PFSK-1 (cell line): ENCODE results near the gene ANKRD18A. TPM values are rescaled to one million over a fixed set of nuclear protein-coding genes. Genes with fewer than 3 reads are reported as not detected.

Source experiments
- FOXP2 ChIP-seq: optimal IDR thresholded peaks from 2 replicates; pipeline ENCODE3; 2011; ENCODE audit warnings: borderline replicate concordance, control low read depth, inconsistent platforms; ENCODE audit not compliant: insufficient read depth; ENCODE audit errors: extremely low read length, extremely low read depth
- POLR2AphosphoS5 ChIP-seq: IDR thresholded peaks from 2 replicates; pipeline ENCODE4 v1.6.1; 2012; ENCODE audit warnings: low read depth, mild to moderate bottlenecking, control low read depth, low read length, moderate library complexity
- SIN3A ChIP-seq: IDR thresholded peaks from 2 replicates; pipeline ENCODE4 v1.6.1; 2012; ENCODE audit warnings: mild to moderate bottlenecking, low read length, moderate library complexity, borderline replicate concordance; ENCODE audit not compliant: insufficient read depth
- TAF1 ChIP-seq: IDR thresholded peaks from 2 replicates; pipeline ENCODE4 v1.6.1; 2012; ENCODE audit warnings: low read length, control low read depth, borderline replicate concordance; ENCODE audit not compliant: insufficient read depth
- polyA plus RNA-seq: library from polyadenylated mRNA; unstranded; fragments of >200 nt; gene quantifications from one replicate; pipeline ENCODE4 v1.2.1, GENCODE V29; 2012; ENCODE audit warnings: low read depth, missing spikeins; ENCODE audit not compliant: insufficient read length
- TF ChIP-seq, protein P1 (sequence below), 2 experiments: IDR thresholded peaks; 2 replicates each; pipeline versions ENCODE4 v1.6.1 to v1.8.0; 2011 to 2012; ENCODE audit warnings: low read depth in 2 of 2, low read length in 2 of 2, control low read depth in 1 of 2, inconsistent platforms in 1 of 2, mild to moderate bottlenecking in 1 of 2, moderate library complexity in 1 of 2; ENCODE audit not compliant: insufficient read depth in 1 of 2

Gene ANKRD18A
- polyA plus RNA-seq, result not detected

DNA sequence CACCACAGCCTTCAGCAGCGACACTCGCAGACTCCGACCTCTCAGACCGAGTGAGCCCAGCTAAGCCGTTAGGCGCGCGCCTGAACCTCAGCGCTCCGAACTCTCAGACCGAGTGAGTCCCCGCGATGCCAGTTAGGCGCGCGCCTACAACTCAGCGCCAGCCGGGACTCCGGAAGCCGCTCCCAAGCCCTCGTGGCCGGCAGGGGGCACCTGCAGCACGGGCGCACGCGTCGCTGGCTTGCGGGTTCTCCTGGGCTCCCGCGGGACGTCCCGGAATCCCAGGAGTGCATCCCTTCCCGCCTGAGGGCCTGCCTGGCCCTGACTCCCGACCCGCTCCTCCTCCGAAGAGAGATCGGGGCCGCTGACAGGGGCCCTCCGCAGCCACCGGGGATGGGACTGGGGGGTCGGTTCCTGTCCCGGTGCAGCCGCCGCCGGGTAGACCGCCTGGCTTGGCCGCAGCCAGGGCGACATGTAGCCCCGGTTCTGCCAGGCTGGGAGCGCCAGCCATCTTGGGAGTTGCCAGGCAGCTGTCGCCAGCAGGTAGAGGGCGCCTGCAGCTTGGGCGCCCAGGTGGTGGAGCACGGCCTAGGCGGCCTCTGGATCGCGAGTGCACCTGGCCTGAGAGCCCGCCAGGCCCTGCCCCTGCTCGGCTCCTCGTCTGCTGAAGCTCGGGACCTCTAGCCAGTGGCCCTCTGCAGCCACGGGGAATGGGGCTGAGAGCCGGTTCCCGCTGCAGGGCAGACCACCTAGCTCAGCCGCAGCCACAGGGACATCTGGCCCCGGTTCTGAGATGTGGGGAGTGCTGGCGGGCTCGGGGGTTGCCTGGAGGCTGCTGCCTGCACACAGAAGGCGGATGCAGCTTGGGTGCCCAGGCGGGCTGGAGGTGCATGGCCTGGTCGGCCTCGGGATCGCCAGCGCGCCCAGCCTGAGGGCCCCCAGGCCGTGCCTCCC, at the start of gene ANKRD18A:
ANKRD18A (minus strand) TSS at position 114 of the 951 bp plus-strand sequence. CDS start 311 bp downstream, outside the sequence.
- no peak for TF ChIP-seq POLR2AphosphoS5

DNA sequence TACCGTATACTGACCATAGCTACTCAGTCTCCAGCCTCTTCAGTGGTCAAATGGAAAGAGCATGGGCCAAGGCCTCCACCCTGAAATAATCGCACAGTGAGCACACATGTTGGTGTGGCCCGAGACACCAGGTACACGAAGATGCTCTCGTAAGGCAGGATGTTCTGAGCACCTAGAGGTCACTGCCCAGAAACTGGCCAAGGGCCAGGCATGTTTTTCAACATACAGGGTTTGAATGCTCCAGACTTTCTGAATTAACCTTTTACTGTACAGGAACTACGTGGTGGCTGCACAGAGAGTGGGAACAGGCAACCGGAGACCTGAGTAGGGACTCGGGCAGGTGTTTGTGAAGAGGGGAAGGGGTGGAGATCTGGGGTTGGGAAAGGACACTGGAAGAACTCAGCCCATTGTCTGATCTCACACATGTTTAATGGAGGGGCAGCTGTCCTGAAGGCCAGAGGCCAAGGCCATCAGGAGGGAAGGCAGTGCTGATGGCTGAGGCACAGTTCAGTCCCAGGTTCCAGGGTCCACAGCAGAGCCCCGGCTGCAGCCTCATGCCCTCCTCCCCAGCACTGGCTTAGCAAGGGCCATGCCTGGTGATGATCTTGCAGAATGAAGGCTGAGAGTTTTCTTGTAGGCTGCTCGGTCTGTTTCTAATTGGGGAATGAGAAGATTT, 48.5 kb upstream of the ANKRD18A start:
- TF ChIP-seq FOXP2, result no peak
- TF ChIP-seq POLR2AphosphoS5, result no peak
- no peak for TF ChIP-seq SIN3A

DNA sequence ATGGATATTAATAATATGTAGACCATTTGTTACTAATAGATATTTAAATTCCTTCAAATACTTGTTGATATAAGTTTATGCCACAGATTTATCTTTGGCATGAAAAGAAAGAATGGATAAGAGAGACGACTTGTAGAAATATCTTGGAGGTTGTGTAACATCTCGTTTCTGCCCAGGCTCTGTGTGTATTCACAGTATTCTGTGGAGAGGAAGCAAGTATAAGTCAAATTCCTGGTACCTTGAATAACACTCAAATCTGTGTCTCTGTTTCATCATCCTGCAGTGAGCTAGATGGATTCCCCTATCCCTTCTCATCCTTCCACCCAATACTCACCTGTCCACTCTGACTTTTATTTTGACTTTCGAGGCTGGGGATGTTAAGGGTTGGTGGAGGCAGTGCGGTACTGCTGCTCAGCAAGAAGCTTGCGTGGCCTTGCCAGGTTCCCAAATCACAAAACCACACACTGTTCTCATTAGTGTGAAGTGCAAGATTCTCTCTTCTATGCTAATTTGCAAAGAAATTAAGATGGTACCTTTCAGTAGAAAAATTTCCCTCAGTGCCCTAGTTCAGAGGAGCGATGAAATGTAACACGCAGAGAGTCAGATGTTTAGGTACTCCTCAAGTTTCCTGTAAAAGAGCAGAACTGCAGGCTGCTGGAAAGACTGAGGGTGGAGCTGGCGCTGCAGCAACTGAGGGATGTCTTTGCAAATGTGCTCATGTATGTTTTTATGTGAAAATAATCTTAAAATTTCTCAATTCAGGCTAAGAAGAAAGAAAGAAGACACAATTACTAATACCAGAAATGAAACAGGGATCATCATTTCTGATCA, 42.6 kb upstream of the ANKRD18A start:
- TF ChIP-seq FOXP2 (no peak), TAF1 (no peak), POLR2AphosphoS5 (no peak), SIN3A (no peak)
- TF ChIP-seq, protein P1, sequence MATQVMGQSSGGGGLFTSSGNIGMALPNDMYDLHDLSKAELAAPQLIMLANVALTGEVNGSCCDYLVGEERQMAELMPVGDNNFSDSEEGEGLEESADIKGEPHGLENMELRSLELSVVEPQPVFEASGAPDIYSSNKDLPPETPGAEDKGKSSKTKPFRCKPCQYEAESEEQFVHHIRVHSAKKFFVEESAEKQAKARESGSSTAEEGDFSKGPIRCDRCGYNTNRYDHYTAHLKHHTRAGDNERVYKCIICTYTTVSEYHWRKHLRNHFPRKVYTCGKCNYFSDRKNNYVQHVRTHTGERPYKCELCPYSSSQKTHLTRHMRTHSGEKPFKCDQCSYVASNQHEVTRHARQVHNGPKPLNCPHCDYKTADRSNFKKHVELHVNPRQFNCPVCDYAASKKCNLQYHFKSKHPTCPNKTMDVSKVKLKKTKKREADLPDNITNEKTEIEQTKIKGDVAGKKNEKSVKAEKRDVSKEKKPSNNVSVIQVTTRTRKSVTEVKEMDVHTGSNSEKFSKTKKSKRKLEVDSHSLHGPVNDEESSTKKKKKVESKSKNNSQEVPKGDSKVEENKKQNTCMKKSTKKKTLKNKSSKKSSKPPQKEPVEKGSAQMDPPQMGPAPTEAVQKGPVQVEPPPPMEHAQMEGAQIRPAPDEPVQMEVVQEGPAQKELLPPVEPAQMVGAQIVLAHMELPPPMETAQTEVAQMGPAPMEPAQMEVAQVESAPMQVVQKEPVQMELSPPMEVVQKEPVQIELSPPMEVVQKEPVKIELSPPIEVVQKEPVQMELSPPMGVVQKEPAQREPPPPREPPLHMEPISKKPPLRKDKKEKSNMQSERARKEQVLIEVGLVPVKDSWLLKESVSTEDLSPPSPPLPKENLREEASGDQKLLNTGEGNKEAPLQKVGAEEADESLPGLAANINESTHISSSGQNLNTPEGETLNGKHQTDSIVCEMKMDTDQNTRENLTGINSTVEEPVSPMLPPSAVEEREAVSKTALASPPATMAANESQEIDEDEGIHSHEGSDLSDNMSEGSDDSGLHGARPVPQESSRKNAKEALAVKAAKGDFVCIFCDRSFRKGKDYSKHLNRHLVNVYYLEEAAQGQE (IDR thresholded peaks at IDR 0.05; ENCODE audit: insufficient read depth in 1 of 2, low read depth in 2 of 2, low read length in 2 of 2), result no peak

DNA sequence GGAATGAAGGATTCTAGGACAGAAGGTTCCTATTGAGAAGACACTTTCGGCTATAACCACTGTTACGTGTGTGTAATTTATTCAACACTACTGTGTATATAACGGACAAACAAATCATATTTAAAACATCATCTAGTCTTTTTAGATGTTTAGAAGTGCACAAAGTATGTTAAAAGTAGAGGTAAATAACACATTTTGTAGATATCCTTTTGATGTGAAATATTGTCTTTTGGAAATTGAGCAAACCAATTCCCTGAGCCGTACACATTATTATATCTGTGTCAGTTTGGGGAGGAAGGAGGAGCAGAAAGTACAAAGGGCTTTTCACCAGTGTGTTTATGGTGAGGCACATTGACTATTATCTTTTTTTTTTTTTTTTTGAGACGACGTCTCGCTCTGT, 39.1 kb upstream of the ANKRD18A start:
- TF ChIP-seq FOXP2 (no peak), POLR2AphosphoS5 (no peak), SIN3A (no peak), TAF1 (no peak)
- TF ChIP-seq, protein P1 (IDR thresholded peaks at IDR 0.05; ENCODE audit: insufficient read depth in 1 of 2, low read depth in 2 of 2, low read length in 2 of 2), result no peak

DNA sequence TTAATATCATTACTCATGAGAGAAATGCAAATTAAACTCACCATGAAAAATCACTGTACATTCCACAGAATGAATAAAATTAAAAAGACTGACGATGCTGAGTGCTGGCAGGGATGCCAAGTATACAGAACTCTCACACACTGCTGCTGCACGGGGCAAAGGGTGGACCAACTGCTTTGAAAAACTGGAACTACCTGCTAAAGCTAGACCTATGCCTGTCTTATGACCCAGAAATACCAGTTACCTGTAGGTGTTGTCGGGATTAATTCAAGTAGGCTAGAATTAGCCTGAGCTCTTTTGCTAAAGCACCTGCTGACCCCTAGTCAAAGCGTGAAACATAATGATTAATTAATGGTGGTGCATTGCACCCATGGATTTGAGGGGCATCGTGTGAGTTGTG, 36.5 kb upstream of the ANKRD18A start:
- TF ChIP-seq POLR2AphosphoS5 (no peak), SIN3A (no peak), TAF1 (no peak), FOXP2 (no peak)
- TF ChIP-seq, protein P1 (IDR thresholded peaks at IDR 0.05; ENCODE audit: insufficient read depth in 1 of 2, low read depth in 2 of 2, low read length in 2 of 2), result no peak
